GM19463 (cell line): ENCODE measurements around the gene RNF227.

Source experiments
- ATAC-seq: cut with Tn5 transposase; IDR thresholded peaks from one replicate; pipeline ENCODE4 v1.9.1; 2021; ENCODE audit warnings: mild to moderate bottlenecking, moderate library complexity; ENCODE audit not compliant: unreplicated experiment

Gene RNF227

DNA sequence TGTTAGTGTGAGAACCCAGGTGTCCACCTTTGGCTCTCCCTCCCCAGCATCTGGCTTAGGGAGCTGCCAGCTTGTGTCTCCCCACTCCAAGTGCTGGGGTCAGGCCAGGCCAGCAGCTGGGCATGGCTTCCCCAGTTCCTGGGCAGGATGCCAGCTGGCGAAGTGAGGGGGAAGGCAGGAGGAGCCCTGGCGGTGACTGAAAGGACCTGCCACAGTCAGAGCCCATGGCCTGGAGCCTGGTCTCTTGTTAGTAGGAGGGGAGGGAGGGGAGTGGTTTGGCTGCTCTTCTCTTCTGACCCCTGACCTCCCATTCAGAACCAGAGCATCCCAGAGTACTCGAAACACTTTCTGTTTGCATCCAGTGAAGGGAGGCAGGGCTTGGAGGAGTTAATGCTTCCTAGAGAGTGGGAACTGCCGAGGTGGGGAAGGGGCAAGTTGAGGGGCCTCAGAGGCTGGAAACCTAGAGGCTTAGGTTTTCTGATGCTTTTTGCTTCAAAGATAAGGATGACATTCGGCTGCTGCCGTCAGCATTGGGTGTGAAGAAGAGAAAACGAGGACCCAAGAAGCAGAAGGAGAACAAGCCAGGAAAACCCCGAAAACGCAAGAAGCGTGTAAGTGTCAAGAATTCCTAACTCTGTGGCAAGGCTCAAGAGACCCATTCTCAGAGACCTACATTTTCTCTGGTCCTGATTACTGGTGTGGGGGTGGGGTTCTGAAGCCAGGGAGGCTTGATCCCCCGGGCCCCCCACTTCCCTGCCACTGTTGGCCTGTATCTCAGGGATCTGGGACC lies 26.7 kb downstream of the RNF227 start:
- ATAC-seq: no peak

GRCh38 chr17:7888184-7888920 lies 27.7 kb downstream of the RNF227 start, which contains the start of gene CHD3:
Gene CHD3, plus strand, starts transcription at chr17:7888789. Its CDS starts 212 bp downstream, at chr17:7889001.
- ATAC-seq: no peak

- peak; percentile 52 for ATAC-seq
These were observed 28.5 kb downstream of the RNF227 start for GRCh38 chr17:7887482-7888183.

GRCh38 chr17:7887038-7887481 lies 29.0 kb downstream of the RNF227 start:
- no peak for ATAC-seq

DNA sequence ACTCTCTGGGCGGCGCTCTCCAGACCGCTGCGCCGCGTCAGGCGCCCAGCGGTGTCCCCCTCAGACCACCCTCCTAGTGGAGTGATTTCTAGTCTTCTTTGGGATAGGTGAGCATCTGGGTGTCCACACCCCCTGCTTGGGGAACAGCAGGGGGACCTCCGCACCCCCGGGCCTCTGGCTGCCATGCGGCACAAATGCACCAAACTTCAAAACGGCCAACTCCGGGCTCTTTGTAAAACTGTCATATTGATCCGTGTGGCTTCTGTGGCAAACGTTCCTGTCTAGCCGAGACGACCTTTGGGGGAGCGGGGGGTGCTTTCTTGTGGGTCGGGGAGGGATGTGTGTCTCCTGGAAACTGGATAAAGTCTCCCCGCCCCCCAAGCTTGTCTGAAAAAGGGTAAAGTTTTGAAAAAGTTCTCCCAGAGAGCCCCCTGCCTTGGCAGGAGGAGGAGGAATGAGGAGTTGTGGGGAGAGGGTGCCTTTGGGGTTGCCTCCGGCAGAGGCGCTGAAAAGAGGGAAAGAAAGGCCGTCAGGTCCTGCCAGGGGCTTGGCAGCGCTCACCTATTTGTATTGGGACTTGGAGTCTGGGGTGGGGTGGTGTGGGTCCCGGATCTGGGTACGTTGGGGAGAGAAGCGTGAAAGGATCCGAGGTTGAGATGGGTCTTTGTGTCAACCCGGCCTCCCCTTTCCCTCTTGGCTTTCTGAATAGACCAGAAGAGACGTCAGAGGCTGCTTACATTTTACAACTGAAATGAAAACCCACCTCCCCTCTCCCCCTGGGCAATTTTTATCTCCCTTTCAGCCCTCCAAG lies 29.7 kb downstream of the RNF227 start:
- ATAC-seq: no peak

DNA sequence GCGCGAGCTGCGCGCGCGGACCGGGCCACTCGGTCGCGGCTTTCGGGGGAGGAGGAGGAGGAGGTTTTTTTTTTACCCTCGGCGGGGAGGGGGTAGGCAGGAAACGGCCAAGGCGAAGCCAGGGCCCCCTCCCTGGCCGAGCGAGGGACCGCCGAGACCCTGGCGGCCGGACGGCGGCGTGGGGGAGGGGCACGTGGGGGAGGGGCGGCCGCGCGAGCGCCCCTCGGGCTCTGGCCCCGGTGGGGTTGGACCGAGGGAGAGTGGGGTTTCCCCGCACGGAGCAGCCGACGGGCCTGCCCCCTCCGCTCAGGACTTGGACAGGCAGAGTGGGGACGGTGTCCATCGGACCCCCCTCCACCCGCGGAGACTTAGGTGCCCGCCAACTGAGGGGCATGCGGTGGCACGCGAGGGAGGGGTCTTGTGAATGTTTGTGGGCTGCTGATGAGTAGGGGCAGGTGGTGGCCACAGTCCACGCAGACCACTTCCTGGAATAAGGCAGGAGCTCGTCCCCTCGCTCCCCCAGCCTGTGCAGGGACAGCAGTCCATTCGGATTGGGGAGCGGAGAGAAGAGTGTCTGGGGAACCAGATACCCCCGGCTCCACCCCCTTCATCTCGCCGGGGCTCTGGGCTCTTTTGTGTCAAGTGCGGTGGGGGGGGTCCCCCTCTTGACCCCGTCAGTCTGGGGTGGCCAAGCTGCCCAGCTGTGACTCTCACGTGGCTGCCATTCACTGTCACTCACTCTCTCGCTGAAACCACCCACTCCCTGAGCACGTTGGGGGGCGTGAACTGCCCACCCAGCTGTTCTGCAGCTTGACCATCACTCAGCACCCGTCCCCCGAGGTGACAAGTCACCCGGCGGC lies 30.5 kb downstream of the RNF227 start:
- ATAC-seq: no peak

GRCh38 chr17:7884581-7885366 lies 31.3 kb downstream of the RNF227 start:
- ATAC-seq: no peak

DNA sequence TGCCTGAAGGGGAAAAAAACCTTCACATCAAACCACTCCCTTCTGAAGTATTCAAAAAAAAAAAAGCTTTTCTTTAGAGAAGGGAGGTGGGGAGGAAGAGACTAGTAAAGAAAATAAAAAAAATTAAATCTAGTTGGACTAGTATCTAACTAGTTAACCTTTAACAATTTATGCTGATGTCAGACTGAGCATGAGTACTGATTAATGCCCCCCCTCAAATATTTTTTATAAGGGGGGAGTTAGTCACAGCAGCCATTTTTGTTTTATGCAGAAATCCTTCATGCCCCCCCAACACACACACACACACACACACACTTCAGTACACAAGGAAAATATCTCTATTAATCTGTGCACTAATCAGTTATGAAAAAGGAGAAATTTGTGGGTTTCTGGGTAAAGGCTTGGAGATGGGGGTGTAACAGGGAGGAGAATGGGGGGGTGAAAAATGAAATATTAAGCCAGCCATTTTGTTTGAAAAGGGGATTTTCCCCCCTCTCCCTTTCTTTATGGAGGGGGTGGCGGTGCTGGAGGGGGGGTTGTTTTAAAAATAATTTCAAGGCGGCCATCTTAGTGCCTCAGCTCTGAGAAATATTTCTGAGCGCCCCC lies 32.2 kb downstream of the RNF227 start:
- no peak for ATAC-seq

DNA sequence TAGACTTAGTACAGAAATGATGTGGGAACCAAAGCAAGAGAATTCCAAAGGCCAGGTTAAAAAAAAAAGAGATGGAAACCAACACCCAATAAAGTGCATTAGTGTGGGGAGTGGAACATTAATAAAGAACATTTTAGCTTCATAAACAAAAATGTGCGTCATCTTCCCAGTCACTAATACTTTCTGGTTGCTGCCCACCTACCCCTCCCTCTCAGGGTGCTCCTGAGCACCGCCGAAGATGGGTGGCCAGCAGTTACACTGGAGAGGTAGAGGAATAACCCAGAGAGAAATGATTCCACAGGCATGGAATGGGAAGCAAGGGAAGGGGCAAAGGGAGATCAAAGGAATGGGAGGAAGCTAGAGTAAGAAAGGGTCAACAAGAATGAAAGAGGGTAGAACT lies 33.5 kb downstream of the RNF227 start:
- ATAC-seq: no peak

DNA sequence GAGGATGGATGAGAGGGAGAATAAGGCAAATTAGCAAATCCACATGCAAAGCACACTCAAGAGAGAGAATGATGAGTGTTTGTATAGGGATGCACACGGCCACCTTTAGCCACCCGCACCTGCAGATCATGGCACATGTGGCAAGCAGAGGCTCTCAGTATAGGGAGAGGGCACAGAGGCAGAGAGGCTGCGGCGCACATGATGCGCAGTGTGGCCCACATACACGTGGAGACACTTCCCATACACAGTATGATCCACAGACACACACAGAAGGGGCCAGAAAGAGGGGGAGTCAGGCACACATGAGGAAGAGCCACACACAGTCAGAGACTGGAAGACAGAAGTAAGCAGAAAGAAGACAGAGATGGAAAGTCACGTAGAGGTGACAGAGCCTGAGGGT lies 34.0 kb downstream of the RNF227 start:
- ATAC-seq: no peak

GRCh38 chr17:7881276-7882054 lies 34.6 kb downstream of the RNF227 start:
- ATAC-seq: no peak

DNA sequence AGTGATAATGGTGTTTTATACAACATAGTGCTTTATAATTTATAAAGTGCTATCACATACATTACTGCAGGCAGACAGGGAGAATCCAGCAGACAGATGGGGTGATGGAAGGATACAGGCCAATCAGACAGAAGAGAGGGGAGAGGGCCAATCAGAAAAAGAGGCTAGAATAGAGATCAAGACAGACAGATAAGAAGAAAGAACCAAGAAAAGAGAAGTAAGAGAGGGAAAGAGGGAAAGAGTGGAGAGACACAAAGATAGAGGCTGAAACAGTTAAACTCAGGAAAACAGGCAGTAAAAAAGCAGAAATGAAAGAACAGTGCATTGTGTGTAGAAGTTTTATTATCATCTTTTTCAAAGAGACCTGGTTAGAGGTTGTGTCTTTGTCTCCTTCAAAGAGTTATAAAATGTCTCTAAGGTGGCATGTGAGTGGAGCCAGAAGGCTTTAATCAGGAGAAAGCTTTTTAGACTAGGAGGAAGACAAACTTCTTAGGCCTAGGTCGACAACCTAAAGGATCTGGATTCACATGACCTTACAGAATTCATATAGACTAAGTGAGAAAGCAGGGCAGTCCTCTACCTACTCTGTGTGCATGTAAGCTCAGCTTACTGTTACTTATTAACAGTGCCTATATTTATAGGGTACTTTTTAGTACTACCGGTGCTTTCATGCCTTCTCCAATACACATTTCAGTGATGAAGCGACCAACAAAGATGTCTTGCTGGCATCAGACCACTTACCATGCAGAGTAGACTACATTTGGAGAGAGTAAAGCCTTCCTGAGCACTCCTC lies 35.8 kb downstream of the RNF227 start:
- peak; percentile 46 for ATAC-seq

DNA sequence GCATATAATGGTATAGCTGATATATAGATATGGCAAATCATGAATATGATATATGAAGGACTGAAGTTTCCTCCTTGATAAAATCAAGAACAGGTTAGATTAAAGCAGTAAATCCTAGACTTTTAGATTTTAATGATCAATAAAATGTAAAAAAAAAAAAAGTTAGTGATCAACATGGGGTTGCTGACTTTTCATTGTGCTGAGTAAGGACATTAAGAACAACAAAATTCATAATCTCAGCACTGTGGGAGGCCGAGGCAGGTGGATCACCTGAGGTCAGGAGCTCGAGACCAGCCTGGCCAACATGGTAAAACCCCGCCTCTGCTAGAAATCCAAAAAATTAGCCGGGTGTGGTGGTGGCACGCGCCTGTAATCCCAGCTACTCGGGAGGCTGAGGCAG lies 37.9 kb downstream of the RNF227 start:
- no peak for ATAC-seq

DNA sequence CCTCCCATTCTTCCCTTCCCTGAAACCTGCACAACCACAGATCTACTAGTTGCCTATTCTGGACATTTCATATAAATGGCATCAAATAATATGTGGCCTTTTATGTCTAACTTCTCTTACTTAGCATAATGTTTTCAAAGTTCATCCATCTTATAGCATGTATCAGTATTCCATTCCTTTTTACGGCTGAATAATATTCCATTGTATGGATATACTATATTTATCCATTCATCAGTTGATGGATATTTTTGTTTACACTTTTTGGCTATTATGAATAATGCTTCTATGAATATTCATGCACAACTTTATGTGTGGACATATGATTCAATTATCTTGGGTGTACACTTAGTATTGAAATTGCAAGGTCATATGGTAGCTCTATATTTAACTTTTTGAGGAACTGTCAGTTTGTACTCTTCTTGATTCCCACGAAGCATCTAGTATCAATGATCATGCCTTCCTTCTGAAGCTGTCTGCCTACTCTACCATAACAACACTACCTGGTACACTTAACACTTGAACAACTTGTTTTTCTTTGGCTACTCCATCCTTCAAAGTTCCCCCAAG lies 40.2 kb downstream of the RNF227 start:
- ATAC-seq: no peak

- ATAC-seq: no peak
These were observed 43.0 kb downstream of the RNF227 start for GRCh38 chr17:7873051-7873450.

GRCh38 chr17:7867881-7868329 lies 48.2 kb downstream of the RNF227 start:
- no peak for ATAC-seq
